ENCODE data around the gene EVI2A.
"Not testable (repeated sequence)": the region's sequence is repeated elsewhere in the genome, so short reads cannot be mapped to it uniquely, and the experiment has no call there.

The EVI2A gene, protein sequence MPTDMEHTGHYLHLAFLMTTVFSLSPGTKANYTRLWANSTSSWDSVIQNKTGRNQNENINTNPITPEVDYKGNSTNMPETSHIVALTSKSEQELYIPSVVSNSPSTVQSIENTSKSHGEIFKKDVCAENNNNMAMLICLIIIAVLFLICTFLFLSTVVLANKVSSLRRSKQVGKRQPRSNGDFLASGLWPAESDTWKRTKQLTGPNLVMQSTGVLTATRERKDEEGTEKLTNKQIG

DNA sequence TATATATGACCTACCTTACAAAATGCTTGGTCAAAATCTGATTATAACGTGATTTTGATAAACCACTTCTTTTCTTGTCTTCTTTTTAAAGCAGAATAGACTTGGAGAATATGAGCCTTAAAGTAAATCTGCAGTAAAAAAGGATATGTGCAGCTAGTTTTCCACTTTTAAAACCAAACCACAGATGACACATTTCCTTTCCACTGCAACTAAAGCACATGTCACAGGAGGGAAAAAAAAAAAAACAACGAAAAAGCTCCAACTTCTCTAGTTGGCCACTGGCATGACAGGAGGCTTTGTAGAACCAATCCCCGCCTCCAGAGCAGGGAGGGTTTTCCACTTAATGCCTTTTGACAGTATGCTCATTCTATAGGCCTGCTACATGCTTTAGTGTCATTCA, at the start of gene EVI2A:
Gene EVI2A (minus strand): TSS at position 142 of the 400 bp plus-strand sequence. CDS start 2,609 bp downstream, outside the sequence.
- peak; percentile 58 to 65 for DNase-seq (ENCODE audit: low read depth in 2 of 2, low spot score in 1 of 2)

DNA sequence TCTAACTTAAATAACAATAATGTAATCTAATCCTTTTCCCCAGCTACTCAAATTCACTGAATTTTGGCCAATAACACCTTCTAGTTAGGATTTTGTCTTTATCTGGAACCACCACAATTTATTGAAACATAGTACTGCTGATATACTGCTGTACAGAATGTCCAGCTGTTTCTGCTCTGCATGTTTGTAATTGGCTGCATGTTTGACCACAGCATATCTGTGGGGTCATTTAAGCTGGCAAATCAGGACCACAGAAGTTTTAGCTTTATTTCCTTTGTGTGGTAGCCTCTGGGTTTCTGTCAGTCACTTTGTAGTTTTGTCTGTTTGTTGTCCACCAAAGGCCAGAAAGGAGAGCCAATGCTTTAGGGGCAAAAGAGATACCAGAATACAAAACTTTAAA, 47.8 kb upstream of the EVI2A start:
- no peak for DNase-seq (ENCODE audit: low read depth in 2 of 2, low spot score in 1 of 2)

DNA sequence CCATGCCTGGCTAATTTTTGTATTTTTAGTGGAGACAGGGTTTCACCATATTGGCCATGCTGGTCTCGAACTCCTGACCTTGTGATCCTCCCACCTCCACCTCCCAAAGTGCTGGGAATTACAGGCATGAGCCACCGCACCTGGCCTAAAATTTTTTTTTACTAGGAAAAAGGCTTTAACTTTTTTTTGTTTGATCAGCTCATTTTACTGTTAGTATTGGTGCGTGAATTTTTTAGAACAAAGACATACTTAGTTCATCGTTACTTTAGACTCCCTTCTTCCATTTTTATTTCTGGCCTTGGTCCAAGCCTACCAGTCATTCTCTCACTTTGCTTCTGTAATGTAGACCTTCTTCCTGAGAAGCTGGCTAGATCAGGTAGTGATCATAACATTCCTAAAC, 44.7 kb upstream of the EVI2A start:
- no peak for DNase-seq (ENCODE audit: low read depth in 2 of 2, low spot score in 1 of 2)

DNA sequence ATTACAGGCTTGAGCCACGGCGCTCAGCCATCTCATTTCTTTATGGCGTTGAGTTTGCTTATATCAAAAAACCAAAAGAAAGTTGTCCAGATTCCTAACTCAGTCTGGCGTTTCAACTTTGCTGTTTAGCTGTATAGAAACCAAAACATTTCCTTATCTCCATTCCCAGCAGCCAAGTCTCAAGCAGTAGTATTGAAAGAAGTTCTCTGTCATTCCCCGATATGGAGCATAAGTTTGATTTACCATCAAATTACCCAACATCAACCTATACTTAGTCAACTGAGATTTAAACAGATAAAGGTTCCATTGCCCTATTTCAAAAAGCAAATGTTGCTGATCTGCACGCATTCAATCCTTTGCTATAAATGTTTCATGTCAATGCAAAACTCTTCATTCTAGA, 42.6 kb upstream of the EVI2A start:
- no peak for DNase-seq (ENCODE audit: low read depth in 2 of 2, low spot score in 1 of 2)

DNA sequence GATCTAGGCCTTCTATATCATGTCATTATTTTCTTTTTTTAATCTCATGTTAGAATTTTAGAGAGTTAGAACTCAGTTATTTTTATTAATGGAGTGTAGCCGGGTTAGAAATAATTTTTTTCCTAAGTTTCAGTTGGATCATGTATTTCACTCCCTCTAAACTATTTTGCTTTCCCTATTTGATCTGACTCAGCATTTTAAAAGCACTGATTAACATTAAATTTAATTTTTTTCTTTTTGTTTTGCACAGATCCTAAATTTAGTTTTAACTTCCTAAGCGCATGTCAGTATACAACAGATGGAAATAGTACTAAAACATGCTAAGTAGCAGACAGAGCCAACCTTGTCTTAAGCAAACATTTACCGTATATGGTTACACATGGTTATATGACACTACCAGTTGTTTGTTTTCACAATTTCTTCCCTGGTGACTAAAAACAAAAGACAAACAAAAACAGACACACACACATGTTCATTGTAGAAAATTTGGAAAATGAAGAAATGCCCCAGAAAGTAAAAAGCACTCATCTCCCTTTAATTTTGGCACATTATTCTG, 36.5 kb upstream of the EVI2A start:
- no peak for DNase-seq (ENCODE audit: low read depth in 2 of 2, low spot score in 1 of 2)

DNA sequence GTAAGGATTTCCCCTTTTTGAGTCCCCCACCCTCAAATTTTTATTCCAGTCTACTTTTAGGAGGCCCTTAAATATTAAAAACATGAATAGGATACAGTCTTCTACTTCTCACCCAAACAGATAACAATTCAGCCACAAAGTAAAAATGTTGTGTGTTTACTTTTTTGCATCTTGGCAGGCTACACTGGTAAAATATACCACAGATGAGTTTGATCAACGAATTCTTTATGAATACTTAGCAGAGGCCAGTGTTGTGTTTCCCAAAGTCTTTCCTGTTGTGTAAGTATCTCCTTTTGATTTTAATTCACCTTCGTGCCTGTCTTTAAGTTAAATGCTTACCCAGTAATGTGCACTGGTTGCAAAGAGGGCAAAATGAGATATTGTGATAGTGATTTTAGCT, 35.7 kb upstream of the EVI2A start:
- DNase-seq (ENCODE audit: low read depth in 2 of 2, low spot score in 1 of 2) = no peak

DNA sequence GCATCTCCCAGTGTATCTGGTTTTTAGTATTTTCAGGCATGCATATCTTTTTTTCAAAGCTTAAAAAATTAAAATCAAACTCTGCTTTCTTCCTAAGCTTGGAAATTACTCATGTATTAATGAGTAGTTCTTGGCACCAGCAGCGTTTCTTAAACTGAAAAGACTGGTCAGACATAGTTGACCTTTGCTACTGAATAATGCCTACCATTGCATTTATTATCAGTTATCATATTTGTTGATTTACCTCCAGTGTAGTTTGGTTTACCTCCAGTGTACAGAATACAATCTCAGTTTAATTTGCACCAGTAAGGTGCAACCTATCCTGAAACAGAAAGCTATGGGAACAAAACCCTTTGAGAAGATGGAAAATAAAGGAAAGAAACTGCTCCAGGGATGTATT, 34.5 kb upstream of the EVI2A start:
- no peak for DNase-seq (ENCODE audit: low read depth in 2 of 2, low spot score in 1 of 2)

DNA sequence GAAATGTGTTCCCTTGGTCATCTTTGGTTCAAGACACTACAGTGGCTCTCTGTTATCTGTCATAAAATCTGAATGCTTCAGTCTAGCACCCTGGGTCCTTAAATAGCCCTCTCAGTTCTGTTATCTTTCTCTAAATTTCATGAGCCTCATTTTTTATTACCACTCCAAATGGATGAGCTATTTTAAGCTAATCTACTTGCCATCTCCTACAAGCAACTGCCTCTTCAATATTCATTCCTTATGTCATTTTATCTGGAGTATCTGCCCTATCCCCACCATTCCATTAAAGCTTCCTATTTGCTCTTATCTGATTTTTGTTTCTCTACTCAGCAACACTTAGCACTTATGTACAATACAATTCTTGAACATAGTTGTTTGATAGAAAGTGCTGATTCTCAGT, 28.0 kb upstream of the EVI2A start:
- no peak for DNase-seq (ENCODE audit: low read depth in 2 of 2, low spot score in 1 of 2)

DNA sequence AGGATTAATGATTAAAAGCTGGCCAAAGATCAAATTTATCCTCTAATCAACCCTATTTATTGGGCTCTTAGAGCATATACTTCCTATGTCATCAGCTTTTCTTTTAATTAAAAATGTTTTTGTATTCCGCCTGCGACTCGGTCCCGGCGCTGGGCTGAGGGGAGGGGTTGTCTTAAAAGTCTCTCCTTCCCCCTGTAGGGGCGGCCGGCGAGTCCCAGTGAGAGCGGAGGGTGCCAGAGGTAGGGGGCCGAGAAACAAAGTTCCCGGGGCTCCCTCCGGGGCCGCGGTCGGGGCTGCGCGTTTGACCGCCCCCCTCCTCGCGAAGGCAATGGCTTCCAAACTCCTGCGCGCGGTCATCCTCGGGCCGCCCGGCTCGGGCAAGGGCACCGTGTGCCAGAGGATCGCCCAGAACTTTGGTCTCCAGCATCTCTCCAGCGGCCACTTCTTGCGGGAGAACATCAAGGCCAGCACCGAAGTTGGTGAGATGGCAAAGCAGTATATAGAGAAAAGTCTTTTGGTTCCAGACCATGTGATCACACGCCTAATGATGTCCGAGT, 23.8 kb upstream of the EVI2A start:
- not testable (repeated sequence) for DNase-seq (ENCODE audit: low read depth in 2 of 2, low spot score in 1 of 2)

DNA sequence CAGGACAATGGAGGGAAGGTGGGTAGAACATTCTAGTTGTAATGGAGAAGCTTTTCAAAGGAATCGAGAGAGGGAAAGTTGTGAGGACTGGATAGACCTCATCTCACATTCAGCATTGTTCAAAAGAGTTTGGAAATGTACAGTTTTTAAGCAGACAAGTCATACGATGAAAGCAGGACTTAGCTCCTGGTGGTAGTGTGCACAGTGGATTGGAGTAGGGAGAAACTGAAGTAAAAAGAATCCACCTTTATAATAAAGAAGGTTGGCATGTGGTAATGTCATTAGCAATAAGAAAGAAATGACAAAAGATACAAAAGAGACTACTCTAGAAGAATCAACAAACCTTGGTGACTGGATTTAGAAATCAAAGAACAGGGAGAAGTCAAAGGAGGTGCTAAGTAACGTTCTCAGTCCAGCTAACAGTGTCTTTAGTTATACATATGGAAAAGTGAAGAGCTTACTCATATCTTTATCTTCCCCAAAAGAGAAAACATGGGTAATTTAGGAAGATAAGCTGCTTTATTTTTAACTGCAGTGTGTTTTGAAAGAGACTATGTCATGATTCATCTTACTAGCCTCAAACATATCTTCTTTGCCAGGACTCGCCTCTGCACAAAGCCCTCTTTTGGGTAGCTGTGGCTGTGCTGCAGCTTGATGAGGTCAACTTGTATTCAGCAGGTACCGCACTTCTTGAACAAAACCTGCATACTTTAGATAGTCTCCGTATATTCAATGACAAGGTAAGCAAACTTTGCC, 18.7 kb upstream of the EVI2A start:
- no peak for DNase-seq (ENCODE audit: low read depth in 2 of 2, low spot score in 1 of 2)

DNA sequence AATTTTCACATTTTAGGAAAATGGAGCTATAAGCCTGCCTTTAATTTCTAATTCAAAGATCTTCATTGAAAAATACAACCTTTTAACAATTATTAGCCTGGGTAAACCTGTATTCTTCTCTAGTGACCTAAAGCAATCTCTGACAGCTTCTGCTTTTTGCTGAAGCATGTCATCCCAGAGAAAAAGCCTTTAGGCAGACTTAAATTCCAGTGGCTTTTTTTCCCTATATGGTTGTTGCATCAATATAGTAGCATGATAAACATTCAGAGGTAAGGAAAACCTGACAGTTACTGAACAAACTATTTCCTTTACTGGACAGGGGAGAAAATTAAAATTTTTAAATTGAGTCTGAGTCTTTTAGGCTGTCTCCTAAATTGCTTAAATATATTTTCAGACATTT, 7.8 kb upstream of the EVI2A start:
- DNase-seq (ENCODE audit: low read depth in 2 of 2, low spot score in 1 of 2) = no peak

DNA sequence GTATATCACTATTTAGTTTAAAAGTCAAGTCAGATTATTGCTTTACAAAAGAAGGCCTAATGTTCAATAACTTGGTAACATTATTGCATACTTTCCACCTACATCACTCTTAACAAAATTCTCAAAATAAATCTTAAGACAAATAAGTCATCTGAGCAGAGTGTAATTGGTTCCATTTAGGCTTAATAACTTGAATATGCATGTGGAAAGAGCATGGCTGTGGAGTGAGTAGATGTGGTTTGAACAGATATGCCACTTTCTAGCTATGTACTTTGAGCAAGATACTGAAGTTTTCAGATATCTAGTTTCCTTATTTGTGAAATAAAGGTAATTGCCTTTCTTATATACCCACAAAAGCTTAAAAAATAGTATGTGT, 6.7 kb upstream of the EVI2A start:
- DNase-seq (ENCODE audit: low read depth in 2 of 2, low spot score in 1 of 2) = no peak

DNA sequence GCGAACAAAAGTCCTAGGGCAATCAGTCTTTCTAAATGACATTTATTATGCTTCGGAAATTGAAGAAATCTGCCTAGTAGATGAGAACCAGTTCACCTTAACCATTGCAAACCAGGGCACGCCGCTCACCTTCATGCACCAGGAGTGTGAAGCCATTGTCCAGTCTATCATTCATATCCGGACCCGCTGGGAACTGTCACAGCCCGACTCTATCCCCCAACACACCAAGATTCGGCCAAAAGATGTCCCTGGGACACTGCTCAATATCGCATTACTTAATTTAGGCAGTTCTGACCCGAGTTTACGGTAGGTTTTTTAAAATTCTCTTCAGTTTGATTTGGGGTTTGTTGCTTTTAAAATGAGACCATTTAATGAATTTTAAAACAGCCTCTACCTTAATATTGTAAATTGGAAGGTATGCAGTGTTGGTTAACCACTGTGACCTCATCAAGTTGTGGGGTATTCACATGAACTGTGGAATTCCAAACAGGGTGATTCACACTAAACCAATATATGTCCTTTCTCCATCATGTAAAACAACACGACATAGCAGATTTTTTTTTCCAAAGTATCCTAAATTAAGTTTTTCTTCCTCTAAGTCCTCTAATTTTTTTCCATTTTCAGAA, 6.2 kb upstream of the EVI2A start:
- DNase-seq (ENCODE audit: low read depth in 2 of 2, low spot score in 1 of 2) = no peak

DNA sequence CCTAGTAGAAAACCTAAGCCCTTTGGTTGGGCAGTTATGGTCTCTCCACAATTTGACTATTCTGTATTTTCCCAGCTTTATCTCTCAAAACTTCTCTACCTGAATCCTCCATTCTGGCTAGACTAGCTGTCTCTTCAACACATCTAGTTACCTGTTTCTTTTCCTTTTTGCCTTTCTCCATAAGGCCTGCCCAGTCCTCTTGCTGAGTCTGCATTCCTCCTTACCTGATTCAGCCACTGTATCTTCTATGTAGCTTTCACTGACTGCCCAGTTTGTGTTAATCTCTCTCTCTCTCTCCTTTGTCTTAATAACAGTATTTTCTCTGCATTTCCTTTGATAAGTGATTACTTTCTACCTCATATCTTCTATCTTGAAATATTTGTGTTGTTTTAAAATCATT, 2.1 kb upstream of the EVI2A start:
- DNase-seq (ENCODE audit: low read depth in 2 of 2, low spot score in 1 of 2) = no peak

DNA sequence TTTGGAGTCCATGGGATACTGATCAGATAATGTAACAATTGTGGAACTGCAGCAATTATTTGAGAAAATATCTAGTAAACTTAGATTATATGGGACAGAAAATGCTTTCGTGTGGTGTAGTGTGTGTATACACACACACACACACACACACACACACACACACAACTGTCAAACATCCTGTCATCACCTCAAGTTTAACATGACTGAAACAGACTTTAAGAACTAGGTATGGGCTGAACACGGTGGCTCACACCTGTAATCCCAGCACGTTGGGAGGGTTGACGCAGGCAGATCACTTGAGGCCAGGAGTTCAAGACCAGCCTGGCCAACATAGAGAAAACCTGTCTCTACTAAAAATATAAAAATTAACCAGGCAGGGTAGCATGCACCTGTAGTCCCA, 544 bp upstream of the EVI2A start:
- no peak for DNase-seq (ENCODE audit: low read depth in 2 of 2, low spot score in 1 of 2)

DNA sequence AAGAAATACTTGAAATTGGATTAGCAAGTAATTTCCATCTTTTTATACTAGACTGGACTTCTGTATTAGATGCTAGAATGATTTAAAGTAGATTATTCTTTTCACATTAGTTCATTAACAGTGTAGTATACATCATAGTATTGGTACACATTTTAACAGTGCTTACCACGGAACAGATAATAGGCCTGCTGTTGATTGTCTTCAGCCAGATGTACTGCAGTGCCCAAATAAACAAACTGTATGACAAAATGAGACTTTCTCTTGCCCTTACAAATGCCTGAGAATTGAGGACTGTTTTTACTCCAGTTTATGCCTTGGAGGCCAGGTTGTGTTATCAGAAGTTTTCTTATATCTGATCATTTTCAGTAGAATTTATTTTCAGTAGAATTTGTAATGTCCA, 631 bp downstream of the EVI2A start:
- DNase-seq (ENCODE audit: low read depth in 2 of 2, low spot score in 1 of 2) = no peak

DNA sequence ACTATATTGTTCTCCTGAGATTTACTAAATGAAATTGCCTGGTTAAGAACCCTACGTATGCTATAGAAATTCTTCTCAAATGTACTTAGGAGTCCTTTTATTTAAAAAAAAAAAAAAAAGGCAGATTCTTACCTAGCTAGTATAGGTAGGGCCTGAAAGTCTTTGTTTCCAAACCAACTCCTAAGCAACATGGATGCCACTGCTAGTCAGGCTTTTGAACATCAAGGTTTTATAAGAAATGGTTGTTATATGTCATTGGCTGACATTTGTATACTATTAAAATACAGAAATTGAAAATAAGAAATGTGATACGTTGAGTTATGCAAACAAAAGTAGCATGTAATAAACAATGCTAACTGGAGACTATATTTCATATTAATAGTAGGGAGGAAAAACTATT, 1.2 kb downstream of the EVI2A start:
- DNase-seq (ENCODE audit: low read depth in 2 of 2, low spot score in 1 of 2) = no peak

DNA sequence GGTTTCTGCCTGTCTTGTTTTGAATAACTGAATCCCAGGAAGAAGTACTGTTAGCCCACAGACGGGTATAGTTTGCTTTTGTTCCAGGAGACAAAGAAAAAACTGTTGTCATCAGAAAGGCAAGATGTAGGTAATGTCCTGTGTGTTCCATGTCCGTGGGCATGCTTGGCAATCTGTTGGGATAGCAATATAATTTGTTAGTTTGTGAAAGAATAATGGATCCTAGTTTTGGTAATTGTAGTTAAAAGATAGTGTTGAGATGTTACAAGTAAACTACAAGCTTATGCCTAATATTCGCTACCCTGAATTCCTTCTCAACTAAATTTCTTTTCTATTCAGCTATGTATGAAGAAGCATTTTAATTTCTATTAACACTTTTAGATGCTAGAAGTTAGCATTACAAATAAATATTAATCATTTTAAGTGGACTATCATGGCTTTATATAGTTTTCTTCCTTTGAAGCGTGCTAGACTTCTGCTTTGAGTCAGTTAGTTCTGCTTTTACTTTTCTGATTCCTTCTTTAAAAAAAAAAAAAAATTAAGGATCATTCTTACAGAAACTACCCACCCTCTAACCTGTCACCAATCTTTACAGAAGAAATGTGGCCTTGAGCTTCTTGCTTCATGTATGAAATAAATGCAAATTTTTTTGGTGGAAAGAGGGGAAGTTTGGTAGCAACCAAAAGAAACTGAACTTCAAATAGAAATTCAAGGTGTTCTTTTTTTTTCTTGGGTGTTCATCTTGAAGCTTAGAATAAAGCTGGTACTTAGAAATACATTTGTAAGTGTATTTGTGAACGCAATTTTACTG, 2.4 kb downstream of the EVI2A start:
- no peak for DNase-seq (ENCODE audit: low read depth in 2 of 2, low spot score in 1 of 2)

DNA sequence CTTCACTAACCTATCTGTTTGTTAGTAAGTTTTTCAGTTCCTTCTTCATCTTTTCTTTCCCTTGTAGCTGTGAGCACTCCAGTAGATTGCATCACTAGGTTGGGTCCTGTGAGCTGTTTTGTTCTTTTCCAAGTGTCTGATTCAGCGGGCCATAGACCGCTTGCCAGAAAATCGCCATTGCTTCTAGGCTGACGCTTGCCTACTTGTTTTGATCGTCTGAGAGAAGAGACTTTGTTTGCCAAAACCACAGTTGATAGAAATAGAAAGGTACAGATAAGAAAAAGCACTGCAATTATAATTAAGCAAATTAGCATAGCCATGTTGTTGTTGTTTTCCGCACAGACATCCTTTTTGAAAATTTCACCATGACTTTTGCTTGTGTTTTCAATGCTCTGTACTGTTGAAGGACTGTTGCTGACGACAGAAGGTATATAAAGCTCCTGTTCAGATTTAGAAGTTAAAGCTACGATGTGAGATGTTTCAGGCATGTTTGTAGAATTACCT, 3.1 kb downstream of the EVI2A start:
- no peak for DNase-seq (ENCODE audit: low read depth in 2 of 2, low spot score in 1 of 2)

DNA sequence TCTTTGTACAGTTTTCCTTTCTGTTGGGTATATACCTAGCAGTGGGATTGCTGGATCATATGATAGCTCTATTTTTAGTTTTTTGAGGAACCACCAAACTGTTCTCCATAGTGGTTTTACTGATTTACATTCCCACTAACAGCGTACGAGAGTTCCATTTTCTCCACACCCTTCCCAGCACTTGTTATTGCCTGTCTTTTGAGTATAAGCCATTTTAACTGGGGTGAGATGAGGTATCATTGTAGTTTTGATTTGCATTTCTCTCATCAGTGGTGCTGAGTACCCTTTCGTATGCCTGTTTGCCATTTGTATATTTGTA, 6.7 kb downstream of the EVI2A start:
- no peak for DNase-seq (ENCODE audit: low read depth in 2 of 2, low spot score in 1 of 2)

All from stimulated activated CD8-positive, alpha-beta memory T cell treated with anti-CD3 and anti-CD28 coated beads, Interleukin-4, amount 100 ng/mL, for 4 hours (primary cell).